ENCODE data around the gene TNRC18.

Gene TNRC18

DNA sequence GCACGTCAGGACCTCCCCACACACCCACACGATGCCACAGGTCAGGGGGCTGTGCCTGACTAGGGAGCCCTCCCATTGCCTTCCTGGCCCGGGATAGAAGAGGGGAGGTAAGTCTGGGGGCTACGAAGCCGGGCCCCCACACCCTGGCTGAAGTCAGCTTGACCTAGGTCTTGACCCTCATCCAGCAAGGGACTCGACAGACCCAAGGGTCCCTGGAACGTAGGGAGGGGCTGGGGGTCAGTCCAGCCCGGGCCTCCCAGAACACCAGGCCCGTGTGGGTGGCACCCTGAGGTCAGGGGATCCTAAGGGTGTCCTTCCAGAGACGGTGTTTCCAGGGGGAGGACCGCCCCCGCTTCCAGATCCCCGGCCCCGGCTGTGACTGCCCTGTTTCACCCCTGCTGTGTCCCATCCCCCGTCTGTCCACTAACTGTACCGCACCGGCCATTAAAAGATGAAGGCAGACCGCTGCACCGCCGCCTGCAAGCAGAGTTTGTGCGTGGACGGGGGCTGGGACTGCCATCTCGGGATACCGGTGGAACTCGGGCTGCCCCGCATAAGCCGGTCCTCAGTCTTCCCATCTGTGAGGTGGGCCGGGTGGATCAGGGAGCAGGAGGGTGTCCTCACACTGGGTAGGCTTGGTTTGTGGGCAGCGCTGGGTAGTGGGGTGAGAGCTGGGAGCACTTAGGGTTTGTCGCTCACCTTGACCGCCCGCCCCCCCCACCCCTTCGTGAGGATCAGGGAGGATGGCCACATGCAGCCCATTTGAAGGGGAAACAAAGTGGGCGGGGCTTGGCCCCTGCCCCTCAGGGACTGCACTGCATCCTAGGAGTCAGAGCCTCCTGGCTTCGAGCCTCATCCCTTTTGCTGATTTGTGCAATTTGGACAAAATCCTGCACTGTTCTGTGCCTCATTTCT lies 119.8 kb downstream of the TNRC18 start:
- no peak overlapping the region for H3K4me3 ChIP-seq (ENCODE audit: low read depth, low read length)
- TF ChIP-seq, protein P1, sequence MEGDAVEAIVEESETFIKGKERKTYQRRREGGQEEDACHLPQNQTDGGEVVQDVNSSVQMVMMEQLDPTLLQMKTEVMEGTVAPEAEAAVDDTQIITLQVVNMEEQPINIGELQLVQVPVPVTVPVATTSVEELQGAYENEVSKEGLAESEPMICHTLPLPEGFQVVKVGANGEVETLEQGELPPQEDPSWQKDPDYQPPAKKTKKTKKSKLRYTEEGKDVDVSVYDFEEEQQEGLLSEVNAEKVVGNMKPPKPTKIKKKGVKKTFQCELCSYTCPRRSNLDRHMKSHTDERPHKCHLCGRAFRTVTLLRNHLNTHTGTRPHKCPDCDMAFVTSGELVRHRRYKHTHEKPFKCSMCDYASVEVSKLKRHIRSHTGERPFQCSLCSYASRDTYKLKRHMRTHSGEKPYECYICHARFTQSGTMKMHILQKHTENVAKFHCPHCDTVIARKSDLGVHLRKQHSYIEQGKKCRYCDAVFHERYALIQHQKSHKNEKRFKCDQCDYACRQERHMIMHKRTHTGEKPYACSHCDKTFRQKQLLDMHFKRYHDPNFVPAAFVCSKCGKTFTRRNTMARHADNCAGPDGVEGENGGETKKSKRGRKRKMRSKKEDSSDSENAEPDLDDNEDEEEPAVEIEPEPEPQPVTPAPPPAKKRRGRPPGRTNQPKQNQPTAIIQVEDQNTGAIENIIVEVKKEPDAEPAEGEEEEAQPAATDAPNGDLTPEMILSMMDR (IDR thresholded peaks at IDR 0.05; ENCODE audit: low read depth, low read length) = no peak
- in situ Hi-C loops (cut with HindIII; ENCODE audit: low sequenced_read_pairs) = no loop called here
- no peak for DNase-seq (ENCODE audit: low read depth, low spot score)

DNA sequence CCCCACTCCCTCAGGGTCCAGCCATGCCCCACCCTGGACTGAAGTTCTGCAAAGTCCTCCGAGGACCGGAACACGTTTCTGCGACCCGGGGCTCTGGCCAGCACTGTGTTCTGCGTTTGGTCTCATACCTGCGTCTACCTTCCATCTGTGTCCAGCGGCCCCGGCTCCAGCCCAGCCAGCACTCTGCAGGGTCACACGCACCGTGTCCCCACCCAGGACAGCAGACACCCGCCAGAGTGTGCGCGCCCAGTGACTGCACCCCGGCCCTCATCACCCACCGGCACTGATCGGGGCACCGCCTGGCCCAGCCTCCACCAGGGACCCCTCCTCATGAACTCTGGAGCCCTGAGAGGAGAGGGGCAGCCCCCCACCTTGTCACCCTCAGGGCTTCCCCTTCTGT lies 120.6 kb downstream of the TNRC18 start:
- in situ Hi-C loops (cut with HindIII; ENCODE audit: low sequenced_read_pairs) = no loop called here
- TF ChIP-seq, protein P1 (IDR thresholded peaks at IDR 0.05; ENCODE audit: low read depth, low read length) = no peak
- H3K4me3 ChIP-seq (ENCODE audit: low read depth, low read length) = no peak overlapping the region
- no peak for DNase-seq (ENCODE audit: low read depth, low spot score)

DNA sequence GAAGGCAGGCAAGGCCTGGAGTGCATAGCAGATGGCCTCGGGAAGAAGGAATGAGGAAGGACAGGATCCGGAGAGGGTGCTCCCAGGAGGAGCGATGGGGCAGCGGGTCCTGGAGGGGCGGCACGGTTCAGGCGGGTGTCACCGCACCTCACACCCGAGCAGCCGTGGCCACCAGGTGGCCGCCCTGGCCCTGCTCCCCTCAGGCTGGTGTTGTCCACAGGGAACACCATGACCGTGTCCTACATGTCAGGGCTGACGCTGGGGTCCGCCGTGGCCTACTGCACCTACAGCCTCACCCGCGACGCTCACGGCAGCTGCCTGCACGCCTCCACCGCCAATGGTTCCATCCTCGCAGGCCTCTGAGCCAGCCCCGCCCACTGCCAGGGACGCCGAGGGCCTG lies 121.1 kb downstream of the TNRC18 start:
- no peak for DNase-seq (ENCODE audit: low read depth, low spot score)
- in situ Hi-C loops (cut with HindIII; ENCODE audit: low sequenced_read_pairs) = no loop called here
- no peak overlapping the region for H3K4me3 ChIP-seq (ENCODE audit: low read depth, low read length)
- TF ChIP-seq, protein P1 (IDR thresholded peaks at IDR 0.05; ENCODE audit: low read depth, low read length) = no peak

DNA sequence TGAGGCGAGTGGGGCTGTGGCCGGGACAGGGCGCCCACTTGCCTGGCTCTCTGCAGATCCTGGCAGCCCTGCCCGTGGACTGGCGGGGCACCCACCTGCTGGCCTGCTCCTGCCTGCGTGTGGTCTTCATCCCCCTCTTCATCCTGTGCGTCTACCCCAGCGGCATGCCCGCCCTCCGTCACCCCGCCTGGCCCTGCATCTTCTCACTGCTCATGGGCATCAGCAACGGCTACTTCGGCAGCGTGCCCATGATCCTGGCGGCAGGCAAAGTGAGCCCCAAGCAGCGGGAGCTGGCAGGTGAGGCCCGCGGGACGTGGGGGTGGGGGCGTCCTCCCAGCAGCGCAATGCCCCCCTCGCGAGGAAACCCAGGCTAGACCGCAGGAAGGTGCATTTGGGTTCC lies 123.3 kb downstream of the TNRC18 start:
- in situ Hi-C loops (cut with HindIII; ENCODE audit: low sequenced_read_pairs) = no loop called here
- DNase-seq (ENCODE audit: low read depth, low spot score) = no peak
- TF ChIP-seq, protein P1 (IDR thresholded peaks at IDR 0.05; ENCODE audit: low read depth, low read length) = no peak
- no peak overlapping the region for H3K4me3 ChIP-seq (ENCODE audit: low read depth, low read length)

DNA sequence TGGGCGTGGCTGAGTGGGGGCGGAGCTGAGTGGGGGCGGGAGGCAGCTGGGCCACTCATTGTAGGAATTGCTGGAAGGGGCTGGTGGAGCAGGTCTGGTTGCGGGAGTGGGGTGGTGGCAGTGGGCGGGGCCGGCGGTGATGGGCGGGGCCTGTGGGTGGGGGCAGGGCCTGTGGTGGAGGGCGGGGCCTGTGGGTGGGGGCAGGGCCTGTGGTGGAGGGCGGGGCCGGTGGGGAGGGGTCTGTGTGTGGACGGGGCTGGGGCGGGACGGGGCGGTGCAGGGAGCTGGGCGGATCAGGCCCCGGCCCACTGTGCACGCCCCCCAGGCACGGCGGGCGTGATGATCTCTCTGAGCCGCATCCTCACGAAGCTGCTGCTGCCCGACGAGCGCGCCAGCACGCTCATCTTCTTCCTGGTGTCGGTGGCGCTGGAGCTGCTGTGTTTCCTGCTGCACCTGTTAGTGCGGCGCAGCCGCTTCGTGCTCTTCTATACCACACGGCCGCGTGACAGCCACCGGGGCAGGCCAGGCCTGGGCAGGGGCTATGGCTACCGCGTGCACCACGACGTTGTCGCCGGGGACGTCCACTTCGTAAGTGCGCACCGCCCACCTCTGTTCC lies 126.9 kb downstream of the TNRC18 start:
- TF ChIP-seq, protein P1 (IDR thresholded peaks at IDR 0.05; ENCODE audit: low read depth, low read length) = no peak
- no peak overlapping the region for H3K4me3 ChIP-seq (ENCODE audit: low read depth, low read length)
- DNase-seq (ENCODE audit: low read depth, low spot score) = no peak
- in situ Hi-C loops (cut with HindIII; ENCODE audit: low sequenced_read_pairs) = no loop called here

DNA sequence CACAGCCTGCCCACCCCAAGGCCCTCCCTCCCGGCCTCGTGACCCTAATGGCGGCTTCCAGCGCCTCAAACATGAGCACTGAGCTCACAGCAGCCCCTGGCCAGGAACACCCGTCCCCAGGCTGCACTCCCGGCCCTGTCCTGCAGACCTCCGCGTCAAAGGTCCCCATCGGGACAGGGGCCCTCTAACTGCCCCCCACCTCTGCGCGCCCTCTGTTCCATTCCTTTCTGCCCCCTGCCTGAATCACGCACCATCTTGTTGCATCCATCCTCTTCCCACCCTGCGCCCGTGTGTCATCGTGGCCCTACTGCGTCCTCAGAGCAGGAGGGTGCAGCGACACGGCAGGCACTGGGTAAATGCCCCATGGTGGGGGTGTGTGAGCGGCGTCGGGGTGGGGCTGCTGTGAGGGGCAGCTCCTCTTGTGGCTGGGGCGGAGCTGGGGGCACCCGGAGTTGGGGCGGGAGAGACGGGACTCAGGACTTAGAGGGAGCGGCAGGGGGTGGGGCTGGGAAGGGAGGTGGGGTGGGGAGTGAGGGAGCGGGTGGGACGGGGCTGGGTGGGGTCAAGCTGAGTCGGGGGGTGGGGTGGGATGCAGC lies 127.5 kb downstream of the TNRC18 start:
- TF ChIP-seq, protein P1 (IDR thresholded peaks at IDR 0.05; ENCODE audit: low read depth, low read length) = no peak
- no peak overlapping the region for H3K4me3 ChIP-seq (ENCODE audit: low read depth, low read length)
- no peak for DNase-seq (ENCODE audit: low read depth, low spot score)
- in situ Hi-C loops (cut with HindIII; ENCODE audit: low sequenced_read_pairs) = no loop called here
